GM19025 (cell line): ENCODE results near the gene AMY2B.
"Not testable (repeated sequence)": the region's sequence is repeated elsewhere in the genome, so short reads cannot be mapped to it uniquely, and the experiment has no call there.

Experiments used
- ATAC-seq: cut with Tn5 transposase; IDR thresholded peaks from one replicate; pipeline ENCODE4 v1.9.1; 2021; ENCODE audit warnings: mild to moderate bottlenecking, low read depth, moderate library complexity; ENCODE audit not compliant: unreplicated experiment

The AMY2B gene

DNA sequence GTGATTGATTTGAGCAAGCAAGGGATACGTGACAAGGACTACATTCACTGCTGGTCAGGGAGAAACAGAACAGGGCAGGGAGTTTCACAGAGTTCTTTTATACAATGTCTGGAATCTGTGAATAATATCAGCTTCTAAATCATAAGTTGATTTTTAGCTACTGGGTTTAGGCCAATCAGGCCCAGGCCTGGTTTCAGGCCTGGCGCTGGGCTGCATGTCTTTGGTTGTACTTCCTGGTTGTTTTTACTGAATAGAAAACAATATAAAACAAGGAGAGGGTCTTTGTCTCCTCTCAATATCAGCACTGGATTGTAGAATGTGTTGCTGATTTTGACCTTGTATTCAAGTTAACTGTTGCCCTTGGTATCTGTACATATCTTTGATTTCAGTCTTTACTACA is 45.0 kb downstream of the AMY2B start:
- no peak for ATAC-seq

- not testable (repeated sequence) for ATAC-seq
Observed at GRCh38 chr1:103616994-103617477, 45.6 kb downstream of the AMY2B start, which contains the start of gene AMY2A. Gene AMY2A (plus strand): TSS chr1:103617427. CDS start chr1:103617441, 14 bp downstream.

GRCh38 chr1:103627436-103627835 is 56.0 kb downstream of the AMY2B start:
- not testable (repeated sequence) for ATAC-seq
